Inflammatory macrophage treated with lipopolysaccharide for 4 hours (primary cell): Measurements from ENCODE around the gene SAPCD1.
A peak's percentile ranks its signal among the peaks of the same experiment; 100 is the strongest.

Experiments
- DNase-seq: peaks from one replicate; pipeline ENCODE4 v3.0.0-alpha.2; 2020

SAPCD1 gene

DNA sequence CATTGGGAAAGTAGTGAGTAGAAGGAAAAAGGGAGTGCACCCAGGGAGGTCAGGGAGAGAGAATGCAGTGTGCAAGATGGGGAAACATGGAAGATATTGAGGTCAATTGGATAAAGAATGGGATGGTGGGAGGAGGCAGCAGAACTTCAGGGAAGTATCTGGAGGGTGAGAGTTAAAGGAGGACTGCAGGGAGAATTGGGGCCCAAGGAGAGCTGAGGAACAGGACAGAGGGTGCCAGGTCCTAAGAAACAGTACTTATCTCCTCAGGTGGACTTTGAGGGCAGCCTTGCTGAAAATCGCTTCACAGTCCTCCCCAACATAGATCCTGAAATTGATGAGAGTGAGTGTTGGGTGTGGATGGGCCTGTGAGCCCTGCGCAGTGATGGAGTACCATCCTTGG lies 4.2 kb upstream of the SAPCD1 start:
- DNase-seq, result no peak

DNA sequence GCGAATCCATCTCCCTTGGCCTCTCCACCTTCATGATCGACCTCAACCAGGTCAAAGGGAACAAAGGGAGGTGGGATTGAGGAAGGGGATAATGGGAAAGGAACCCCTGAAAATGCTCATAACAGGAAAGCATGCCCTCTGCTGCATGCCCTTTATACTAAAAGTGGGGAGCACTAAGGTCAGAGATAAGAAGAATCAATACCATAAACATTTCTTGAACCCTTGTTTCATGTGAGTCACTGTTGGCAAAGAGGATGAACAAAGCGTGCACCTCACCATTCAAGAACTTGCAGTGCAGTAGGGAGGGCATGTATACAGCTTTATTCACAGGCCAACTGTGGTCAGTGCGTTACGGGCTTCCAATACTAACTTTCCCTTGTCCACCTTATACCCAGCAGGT lies 1.7 kb upstream of the SAPCD1 start:
- DNase-seq, result no peak

DNA sequence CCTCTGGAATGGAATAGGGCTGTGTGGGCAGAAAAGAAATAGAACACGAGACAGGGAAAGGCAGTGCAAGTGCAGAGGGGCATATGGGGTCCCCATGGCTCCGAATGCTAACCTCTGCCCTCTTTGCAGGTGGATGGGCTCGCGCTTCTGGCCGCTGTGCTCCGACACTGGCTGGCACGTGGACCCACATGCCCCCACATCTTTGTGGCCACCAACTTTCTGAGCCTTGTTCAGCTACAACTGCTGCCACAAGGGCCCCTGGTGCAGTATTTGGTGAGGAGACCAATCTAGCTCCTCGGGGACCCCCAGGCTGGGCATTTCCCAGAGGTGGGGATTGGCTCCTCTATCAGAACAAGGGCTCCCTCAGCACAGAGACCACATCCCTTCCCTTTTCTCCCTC lies 1.1 kb upstream of the SAPCD1 start:
- DNase-seq, result no peak

DNA sequence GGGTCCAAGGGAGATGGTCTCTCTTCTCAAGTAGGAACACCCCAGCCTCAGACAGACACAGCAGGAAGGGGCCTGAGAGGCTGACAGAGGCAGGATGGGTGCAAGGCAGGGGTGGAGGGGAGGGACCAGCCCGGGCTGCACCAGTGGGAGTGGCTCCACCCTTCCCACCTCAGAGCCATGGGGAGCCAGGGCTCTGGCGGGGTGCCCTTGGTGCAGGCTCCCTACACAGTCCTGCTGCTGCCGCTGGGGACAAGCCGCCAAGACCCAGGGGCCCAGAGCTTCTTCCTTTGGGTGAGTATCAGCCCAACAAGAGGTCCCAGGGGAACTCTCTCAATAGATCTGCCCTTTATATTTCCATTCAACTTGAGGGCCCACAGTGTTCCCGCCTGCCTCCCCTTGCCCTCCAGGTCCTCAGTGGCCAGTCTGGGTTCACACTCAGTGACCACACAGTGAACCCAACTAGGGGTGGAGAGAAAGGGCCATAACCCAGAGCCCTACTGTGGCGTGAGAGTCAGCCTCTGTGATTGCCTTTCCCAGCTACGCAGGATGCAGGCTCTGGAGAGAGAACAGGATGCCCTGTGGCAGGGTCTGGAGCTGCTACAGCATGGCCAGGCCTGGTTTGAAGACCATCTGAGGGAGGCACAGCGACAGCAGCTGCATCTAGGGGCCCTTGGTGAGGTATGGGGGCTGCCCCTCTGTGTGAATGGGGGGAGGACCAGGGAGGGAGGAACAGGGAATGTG lies 592 bp downstream of the SAPCD1 start:
- DNase-seq, result no peak

DNA sequence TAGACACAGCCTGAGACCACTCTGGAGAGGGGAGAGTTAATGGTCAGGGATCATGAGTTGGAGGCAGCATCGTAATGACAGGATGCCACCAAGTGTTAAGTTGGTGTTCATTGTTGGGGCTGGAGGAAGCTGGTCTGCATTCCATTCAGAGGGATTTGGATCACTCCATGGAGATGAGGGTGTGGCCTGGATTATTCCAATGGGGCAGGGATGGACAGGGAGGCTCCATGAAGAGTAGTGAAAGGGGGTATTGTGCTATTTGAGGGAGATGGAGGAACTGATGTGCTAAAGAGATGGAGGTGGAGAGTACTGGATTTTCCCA lies 1.1 kb downstream of the SAPCD1 start:
- DNase-seq, result no peak

DNA sequence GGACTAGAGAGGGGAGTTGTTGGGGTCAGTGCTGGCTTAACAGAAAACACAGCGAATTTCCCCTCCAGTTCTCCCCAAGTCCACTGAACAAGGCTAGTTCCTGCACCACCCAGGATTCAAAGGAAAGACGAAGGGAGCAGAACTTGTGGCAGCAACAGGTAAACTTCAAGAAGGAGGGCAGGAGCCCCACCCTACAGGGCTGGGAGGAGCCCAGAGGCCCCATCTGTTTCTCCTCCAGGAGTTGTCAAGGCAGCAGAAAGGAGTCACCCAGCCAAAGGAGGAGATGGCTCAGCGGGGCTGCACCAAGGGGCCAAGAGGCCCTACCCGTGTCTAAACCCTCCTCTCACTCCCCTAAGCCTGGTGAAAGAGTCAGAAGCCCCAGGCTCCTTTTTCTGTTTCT lies 1.7 kb downstream of the SAPCD1 start:
- DNase-seq, result no peak

DNA sequence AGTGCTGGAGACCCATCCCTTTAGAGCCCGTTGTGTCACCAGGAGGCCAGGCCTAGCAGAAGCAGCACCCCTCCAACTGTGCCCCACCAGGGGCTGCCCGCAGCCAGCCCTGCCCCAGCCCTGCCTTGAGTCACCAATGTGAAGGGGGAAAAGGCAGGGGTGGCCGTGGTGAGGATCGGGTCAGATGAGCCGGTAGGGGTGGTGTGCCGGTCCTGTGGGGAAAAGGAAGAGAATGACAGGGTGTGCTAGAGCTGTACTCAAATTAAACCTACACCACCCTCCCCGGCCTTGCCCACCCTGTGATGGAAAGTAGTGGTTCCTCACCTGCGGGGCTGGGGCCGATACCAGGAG lies 3.1 kb downstream of the SAPCD1 start:
- DNase-seq, result no peak

DNA sequence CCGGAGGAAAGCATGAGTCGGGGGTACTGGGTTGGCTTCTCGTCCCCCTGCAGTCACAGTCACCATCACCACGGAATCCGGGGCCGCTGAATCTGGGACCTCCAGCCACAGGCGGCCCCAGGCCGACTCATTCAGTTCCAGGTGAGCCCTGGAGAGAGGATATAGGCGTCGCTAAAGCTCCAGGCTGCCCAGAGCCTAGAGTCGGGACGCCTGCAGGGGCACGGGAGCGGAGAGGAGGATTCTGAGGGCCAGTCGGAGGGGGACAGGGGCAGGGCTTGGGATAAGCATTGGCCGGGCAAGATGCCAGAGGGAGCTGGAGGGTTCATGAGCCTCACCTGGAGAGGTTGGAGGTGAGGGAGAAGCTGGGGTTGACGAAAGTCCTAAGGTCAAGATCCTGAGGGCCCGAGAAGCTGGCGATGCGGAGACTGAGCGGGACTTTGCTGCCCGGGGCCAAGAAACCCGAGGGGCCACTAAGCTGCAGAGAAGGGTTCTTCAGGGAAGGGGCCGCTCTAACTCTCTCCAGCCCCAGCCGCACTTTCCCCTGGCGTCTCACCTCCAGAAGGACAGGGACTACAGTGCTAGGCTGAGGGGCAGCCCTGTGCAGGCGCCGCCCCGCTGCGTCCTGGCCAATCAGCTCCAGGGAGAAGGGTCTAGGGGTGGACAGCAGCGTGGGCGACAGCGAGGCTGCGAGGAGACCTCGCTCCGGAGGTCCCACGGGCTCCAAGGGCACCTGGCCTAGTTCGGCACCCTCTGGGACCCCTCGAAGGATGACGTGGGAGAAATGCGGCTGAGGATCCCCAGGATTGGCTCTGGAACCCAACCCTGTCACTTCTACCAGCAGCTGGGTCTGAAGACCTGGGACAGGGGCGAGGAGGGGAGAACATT lies 3.7 kb downstream of the SAPCD1 start:
- no peak for DNase-seq

DNA sequence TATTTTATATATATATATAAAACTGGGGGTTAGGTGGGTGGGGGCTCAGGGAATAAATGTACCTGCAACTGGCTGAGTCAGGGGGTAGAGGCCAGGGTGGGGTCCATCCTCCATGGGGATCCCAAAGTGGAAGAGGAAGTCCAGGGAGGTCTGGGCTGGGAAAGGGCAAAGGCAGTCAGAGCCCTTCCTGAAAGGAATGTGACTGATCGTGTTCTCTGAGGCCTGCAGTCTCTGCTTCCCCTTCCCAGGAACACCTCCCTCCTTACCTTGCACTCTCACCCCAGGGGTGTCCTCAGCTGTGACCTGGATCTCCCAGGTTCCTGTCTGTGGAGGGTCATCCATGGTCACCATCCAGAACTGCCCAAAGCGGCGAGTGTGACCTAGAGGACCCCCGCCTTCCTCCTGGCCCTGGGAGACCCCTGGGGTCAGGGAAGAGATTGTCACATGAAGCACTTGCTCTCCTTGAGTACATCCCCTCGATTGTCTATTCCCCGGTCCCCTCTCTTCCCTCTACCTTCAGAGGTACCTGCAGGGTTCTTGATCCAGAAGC lies 4.7 kb downstream of the SAPCD1 start:
- no peak for DNase-seq

DNA sequence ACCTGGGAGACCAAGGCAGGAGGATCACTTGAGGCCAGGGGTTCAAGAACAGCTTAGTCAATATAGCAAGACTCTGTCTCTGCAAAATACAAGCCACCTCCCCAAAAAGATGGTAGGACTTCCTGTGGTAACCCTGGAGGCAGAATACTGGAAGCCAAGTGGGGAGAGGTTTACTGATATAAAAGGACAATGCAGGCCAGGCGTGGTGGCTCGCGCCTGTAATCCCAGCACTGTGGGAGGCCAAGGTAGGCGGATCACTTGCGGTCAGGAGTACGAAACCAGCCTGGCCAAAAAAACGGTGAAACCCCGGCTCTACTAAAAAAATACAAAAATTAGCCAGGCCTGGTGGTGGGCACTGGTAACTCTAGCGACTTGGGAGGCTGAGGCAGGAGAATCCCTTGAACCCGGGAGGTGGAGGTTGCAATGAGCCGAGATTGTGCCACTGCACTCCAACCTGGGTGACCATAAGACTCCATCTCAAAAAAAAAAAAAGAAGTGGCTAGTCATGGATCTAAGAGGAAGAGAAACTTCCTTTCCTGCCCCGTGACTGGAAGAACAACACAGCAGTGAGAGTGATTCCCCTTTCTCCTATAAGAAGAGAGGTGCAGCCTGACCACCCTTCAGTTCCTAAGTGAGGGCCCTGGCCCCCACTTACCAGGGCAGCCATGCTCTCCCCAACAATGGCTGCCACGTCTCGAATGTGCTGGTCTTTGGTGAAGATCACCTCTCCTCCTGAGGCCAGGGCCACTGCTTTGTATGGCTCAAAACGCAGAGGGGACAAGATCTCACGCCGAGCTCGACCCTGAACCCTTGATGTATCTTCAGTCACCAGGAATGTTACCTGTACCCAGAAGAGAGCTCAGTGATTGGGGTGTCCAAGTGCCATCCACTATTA lies 6.2 kb downstream of the SAPCD1 start:
- peak; percentile 88 for DNase-seq

DNA sequence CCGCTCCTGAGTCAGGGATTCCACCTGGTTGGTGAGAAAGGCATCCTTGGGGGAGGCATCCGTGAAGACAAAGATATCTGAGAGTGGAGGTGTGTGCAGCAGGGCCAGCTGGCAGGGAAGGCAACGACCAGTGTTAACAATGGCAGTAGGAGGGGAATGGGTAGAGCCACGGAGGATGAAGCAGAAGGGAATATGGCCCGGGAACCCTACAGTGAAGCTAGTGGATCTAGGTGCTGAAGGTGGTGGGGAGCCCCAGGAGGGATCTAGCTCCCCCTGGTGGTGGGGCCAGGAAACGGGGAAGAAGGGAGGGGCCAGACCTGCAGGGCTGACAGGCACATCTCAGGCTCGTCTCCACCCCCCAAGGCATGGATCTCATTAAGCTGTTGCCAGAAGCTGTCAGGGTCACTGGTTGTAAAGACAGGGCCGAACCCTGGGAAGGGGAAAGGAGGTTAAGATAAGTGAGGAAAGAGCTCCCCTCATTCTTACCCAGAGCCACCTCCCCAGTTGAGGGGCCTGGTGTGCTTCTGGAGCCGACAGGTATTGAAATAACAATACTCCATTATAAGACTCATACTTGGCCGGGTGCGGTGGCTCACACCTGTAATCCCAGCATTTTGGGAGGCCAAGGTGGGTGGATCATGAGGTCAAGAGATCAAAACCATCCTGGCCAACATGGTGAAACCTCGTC lies 7.4 kb downstream of the SAPCD1 start:
- peak; percentile 81 for DNase-seq

DNA sequence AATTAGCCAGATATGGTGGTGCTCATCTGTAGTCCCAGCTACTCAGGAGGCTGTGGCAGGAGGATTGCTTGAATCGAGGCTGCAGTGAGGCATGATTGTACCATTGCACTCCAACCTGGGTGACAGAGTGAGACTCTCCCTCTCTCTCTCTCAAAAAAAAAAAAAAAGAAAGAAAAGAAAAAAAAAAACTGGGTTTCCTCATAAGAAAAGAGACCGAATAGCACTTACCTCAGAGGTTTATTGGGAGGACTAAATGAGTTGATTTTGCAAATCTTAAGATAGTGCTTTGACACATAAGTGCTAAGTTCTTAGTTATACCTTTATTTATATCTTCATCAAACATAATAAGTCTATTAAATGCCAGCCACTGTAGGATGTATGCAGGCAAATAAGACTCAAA lies 8.4 kb downstream of the SAPCD1 start:
- DNase-seq, result no peak

DNA sequence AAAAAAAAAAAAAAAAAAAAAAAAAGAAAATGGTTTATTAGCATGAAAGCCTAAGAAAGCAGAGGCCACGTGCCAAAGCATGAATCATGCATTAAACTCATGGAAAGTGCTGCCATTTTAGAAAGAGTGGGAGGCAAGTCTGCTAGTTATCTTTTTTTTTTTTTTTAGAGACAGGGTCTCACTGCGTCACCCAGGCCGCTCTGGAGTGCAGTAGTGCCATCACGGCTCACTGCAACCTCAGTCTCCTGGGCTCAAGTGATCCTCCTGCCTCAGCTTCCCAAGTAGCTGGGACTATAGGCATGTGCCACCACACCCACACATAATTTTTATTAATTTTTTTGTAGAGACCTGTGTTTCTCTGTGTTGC lies 9.5 kb downstream of the SAPCD1 start:
- no peak for DNase-seq

DNA sequence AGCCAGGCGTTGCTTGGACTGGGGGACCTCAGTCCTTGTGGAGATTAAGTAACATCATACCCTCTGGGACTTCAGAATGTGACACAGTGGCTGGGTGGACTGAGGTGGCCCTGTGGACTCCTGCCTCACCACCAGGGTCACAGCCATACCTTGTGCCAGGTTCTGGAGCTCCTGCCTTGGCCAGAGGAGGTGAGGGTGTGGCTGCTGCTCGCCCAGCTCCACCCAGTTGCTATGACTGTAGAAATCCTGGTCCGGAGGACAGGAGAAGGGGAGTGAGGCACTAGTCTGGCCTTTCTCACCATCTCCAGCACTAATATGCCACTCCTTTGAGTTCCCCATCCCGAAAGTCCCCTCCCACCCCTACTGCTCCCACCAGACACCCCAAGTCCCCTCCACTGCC lies 12.7 kb downstream of the SAPCD1 start:
- DNase-seq, result no peak

DNA sequence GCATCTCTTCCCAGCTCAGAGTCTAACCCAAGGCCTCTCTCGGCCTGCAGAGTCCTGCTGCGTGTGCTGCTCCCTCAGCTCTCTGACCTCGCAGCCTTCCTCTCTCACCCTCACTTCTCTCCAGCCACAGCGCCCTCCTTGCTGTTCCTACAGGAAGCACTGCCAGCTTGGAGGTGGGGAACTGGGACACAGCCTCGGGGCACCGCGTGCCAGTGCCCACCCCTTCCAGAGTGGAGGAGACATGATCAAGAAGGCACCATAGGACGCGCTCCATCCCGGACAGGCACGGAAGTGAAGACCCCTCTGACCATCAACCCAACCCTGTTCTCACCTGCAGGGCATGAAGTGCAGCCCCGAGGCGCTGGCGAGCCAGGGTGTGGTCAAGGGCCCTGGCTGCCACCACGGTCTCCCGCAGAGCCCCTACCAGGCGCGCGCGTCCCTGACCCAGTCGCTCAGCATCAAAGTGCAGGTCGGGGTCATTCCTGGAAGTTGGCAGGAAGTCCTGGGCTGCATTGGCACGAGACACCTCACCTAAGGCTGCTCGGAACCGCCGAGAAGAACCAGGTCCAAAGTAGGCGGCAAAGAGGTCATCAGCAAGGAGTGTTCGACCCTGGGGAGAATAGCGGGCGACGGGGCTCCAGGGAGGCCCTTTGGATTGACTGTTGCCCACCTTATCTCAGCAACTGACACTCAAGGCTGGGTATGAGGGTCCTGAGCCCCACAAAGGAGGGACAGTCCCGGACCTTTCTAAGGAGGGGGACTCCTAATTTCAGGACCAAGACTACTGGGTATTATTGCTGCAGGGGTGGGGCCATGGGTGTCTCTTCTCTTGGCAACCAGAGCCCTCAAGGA lies 13.4 kb downstream of the SAPCD1 start:
- DNase-seq, result no peak

DNA sequence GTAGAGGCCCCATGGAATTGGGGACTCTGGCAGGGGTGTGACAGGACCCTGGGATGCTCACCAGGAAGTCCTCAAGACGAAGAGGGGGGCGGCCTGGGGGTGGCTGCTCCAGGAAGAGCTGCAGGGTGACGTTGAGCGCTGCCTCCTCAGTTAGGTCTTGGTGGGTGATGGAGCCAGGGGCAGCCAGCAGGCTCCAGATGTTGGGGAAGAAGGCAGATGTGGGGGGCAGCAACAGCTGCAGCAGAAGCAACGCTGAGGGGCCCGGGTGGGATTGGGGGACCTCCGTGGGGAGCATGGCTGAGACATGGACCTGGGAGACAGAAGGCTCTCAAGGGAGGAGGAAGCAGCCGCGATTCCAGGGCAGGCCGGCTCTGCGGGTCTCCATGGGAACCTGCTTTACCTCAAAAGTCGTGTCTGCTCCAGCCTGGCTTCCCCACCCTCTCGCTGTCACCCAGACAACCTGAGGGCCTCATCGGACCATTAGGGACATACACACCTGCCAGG lies 14.1 kb downstream of the SAPCD1 start:
- DNase-seq, result no peak

DNA sequence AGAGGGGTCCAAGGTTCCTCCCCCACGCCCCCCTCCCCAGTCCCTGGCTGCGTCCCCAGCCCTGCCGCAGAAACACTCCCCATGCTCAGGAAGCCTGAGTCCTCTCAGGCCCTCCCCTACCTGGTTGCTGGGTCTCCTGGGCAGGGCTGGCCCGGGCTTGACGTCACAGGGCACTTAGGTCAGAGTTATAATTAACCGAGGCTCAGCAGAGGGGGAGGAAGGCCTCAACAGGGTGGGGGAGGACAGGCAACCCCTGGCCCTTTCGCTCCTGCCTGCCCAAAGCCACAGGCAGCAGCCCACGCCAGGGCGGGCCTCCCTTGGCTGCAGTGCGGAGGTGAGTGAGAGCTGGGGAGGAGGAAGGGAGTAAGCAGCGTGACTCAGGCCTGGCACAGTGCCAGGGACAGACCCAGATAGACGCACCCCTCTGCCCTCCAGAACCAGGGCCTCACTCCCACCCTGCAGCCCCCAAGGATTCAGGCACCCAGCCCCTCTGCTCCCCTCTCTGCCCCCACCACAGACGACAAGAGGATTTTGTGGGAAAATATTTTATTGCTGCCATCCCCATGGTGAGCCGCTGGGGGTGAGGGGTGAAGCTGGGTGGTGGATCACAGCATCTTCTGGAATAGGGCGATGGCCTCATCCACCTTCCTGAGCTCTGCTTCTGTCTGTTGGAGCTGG lies 14.7 kb downstream of the SAPCD1 start, which contains the start of gene VWA7:
Gene VWA7, minus strand, starts transcription at position 340 of the 678 bp plus-strand sequence. CDS start 549 bp downstream, outside the sequence.
- peak; percentile 90 for DNase-seq

DNA sequence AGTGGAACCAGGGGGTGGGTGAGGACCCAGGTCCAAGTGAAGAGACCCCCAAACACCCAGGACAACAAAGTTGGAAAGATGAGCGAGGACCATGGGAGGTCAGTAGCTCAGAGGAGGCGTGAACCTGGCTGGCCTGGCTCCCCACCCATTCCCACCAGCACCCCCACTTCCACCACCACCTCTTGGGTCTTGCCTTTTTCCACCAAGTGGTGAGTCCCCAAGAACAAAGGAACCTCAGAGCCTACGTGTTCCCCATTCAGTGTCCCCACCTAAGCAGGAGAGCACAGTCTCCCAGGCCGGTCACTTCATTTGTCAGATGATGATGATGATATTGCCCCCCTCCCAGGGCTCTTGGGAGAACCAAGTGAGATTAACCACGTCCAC lies 15.2 kb downstream of the SAPCD1 start:
- no peak for DNase-seq

DNA sequence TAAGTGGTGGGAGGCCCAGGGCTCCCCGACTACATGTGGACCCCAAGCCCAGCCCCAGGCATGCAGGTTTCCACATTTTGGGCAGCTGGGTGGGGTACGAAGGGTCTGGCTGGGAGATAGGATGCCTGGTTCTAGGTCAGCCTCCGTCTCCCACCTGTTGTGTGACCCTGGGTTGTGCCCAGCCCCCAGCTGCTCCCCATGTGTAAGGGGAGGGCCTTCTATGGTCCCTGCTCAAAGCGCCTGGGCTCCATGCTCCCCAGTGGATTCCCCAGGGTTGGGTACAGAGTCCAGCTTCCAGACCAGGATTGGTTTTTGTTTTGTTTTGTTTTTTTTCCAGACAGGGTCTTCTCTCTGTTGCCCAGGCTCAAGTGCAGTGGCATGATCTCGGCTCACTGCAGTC lies 15.7 kb downstream of the SAPCD1 start:
- no peak for DNase-seq

DNA sequence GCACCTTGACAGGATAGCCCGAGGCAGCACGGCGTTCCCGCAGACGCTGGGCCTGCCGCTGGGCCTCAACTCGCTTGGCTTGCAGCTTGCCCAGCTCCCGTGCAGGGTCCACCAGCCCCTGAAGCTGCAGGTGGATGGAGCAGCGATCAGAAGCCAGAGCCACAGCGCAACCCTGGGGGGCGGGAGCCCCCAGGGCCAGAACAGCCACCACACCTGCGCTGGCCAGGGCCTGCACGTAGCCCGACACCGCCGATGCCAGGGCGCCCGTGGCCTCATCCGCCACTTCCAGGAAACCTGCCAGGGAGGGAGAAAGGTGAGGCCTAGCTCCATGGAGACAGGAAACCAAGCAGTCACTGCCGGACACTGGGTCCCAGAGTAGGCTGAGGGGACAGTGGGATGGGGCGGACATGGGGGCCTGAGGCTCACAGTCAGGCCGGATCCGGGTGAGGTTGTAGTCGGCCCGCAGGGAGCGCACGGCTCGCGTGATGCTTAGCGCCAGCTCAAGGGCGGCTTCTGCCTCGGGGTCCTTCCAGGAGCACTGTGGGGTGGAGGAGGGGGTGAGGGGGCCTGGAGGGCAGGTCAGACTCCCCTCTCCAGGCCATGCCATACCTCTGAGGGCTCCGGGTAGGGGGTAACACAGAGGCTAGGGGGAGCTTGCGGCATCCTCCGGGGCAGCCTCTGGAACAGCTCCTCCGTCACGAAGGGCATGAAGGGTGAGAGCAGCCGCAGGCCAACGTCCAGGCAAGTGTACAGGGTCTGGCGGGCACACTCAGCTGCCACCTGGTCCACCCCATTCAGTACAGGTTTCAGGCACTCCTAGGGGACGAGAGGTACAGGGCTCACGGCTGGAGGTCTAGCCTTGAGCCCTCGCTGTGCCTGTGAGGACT lies 16.8 kb downstream of the SAPCD1 start:
- DNase-seq, result no peak
